Measurements from ENCODE around the gene MAML3. TPM values are rescaled to one million over a fixed set of nuclear protein-coding genes. Genes with fewer than 3 reads are reported as not detected.

MAML3 gene
- total RNA-seq, 1 donor from 2014 or later, result 24.8 TPM

DNA sequence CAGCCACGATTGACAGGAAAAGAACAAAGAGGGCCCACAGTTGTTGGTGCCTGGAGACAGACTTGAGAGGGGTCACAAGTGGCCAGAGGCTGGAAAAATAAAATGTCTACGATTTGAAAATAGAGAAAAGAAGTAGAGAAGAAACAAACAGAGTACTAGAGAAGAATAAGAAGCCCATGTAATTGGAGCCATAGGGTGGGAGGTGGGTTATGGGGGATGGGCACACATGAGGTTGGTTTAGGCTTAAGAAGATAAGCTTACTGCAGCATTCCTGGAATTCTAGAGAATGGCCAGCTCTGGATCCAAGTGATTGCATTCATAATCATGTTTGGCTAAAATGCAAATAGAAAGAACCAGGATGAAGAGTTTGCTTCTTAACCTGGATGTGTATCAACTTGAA is 210.7 kb downstream of the MAML3 start:
- peaks cover 22% of the 10 kb centered on the region for H3K4me1 Mint-ChIP-seq
- no peaks in the 10 kb centered on the region for H3K27me3 Mint-ChIP-seq (ENCODE audit: low read depth)
- peak overlapping the region; percentile 92 for H3K27ac Mint-ChIP-seq
- H3K4me3 Mint-ChIP-seq, result no peak overlapping the region
- DNase-seq (ENCODE audit: low spot score in 2 of 2, unreplicated experiment in 2 of 2), result no peak
- H3K36me3 Mint-ChIP-seq, result peaks cover 4% of the 10 kb centered on the region
- peaks cover 3% of the 10 kb centered on the region for H3K9me3 Mint-ChIP-seq
- TF ChIP-seq, protein P1, sequence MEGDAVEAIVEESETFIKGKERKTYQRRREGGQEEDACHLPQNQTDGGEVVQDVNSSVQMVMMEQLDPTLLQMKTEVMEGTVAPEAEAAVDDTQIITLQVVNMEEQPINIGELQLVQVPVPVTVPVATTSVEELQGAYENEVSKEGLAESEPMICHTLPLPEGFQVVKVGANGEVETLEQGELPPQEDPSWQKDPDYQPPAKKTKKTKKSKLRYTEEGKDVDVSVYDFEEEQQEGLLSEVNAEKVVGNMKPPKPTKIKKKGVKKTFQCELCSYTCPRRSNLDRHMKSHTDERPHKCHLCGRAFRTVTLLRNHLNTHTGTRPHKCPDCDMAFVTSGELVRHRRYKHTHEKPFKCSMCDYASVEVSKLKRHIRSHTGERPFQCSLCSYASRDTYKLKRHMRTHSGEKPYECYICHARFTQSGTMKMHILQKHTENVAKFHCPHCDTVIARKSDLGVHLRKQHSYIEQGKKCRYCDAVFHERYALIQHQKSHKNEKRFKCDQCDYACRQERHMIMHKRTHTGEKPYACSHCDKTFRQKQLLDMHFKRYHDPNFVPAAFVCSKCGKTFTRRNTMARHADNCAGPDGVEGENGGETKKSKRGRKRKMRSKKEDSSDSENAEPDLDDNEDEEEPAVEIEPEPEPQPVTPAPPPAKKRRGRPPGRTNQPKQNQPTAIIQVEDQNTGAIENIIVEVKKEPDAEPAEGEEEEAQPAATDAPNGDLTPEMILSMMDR (IDR thresholded peaks at IDR 0.05; ENCODE audit: unreplicated experiment), result no peak

GRCh38 chr4:139942241-139942640 is 211.7 kb downstream of the MAML3 start:
- H3K9me3 Mint-ChIP-seq, result peaks cover 3% of the 10 kb centered on the region
- peak overlapping the region; percentile 66 for H3K27ac Mint-ChIP-seq
- TF ChIP-seq, protein P1 (IDR thresholded peaks at IDR 0.05; ENCODE audit: unreplicated experiment), result no peak
- peaks cover 21% of the 10 kb centered on the region for H3K4me1 Mint-ChIP-seq
- DNase-seq (ENCODE audit: low spot score in 2 of 2, unreplicated experiment in 2 of 2), result no peak
- H3K4me3 Mint-ChIP-seq, result no peak overlapping the region
- H3K36me3 Mint-ChIP-seq, result peaks cover 4% of the 10 kb centered on the region
- no peaks in the 10 kb centered on the region for H3K27me3 Mint-ChIP-seq (ENCODE audit: low read depth)

DNA sequence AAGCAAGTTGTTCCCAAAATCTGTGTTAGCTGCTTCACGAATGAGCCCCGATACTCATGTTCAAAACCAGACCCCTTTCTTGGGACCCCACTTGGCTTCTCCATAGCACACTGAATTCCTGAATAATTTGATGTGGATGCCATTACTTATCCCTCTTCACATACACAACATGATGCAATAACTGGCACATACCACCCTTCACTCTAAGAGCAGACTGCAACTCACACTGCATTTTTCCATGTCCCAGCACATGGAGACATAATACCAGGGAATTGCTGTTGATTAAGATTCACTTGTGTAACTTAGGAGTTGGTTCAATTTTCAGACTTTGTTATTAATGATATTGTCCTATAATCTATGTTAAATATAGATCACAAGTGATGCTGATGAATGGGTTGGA is 213.4 kb downstream of the MAML3 start:
- Mint-ChIP-seq H3K27me3 (ENCODE audit: low read depth) (no peaks in the 10 kb centered on the region), H3K27ac (no peak overlapping the region), H3K9me3 (peaks cover 3% of the 10 kb centered on the region), H3K4me3 (no peak overlapping the region), H3K4me1 (peaks cover 19% of the 10 kb centered on the region), H3K36me3 (peaks cover 4% of the 10 kb centered on the region)
- TF ChIP-seq, protein P1 (IDR thresholded peaks at IDR 0.05; ENCODE audit: unreplicated experiment), result no peak
- DNase-seq (ENCODE audit: low spot score in 2 of 2, unreplicated experiment in 2 of 2), result no peak

DNA sequence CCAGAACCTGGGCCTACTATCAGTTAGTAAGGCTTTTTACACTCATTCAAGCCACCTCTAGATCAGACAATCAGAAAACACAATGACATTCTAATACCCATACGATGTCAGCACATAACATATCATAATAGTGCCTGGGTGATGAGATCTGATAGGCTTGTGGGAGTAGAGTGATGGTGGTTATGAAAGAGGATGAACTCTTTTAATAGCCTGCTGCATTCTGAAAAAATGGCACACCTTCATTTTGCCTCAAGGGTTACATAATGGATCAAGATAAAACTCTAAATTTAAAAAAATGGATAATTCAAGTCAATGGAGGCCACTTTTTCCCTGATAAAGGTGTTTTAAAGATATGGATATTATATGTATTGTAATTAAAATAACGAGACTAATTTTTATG is 215.6 kb downstream of the MAML3 start:
- DNase-seq (ENCODE audit: low spot score in 2 of 2, unreplicated experiment in 2 of 2), result no peak
- Mint-ChIP-seq H3K4me3 (no peak overlapping the region), H3K36me3 (peaks cover 2% of the 10 kb centered on the region), H3K9me3 (peaks cover 3% of the 10 kb centered on the region), H3K4me1 (peaks cover 17% of the 10 kb centered on the region), H3K27me3 (ENCODE audit: low read depth) (no peaks in the 10 kb centered on the region), H3K27ac (no peak overlapping the region)
- TF ChIP-seq, protein P1 (IDR thresholded peaks at IDR 0.05; ENCODE audit: unreplicated experiment), result no peak

GRCh38 chr4:139935911-139936310 is 218.1 kb downstream of the MAML3 start:
- no peak overlapping the region for H3K27ac Mint-ChIP-seq
- H3K4me1 Mint-ChIP-seq, result peaks cover 9% of the 10 kb centered on the region
- DNase-seq (ENCODE audit: low spot score in 2 of 2, unreplicated experiment in 2 of 2), result no peak
- H3K27me3 Mint-ChIP-seq (ENCODE audit: low read depth), result no peaks in the 10 kb centered on the region
- no peaks in the 10 kb centered on the region for H3K36me3 Mint-ChIP-seq
- TF ChIP-seq, protein P1 (IDR thresholded peaks at IDR 0.05; ENCODE audit: unreplicated experiment), result no peak
- H3K4me3 Mint-ChIP-seq, result no peak overlapping the region
- H3K9me3 Mint-ChIP-seq, result peaks cover 3% of the 10 kb centered on the region

DNA sequence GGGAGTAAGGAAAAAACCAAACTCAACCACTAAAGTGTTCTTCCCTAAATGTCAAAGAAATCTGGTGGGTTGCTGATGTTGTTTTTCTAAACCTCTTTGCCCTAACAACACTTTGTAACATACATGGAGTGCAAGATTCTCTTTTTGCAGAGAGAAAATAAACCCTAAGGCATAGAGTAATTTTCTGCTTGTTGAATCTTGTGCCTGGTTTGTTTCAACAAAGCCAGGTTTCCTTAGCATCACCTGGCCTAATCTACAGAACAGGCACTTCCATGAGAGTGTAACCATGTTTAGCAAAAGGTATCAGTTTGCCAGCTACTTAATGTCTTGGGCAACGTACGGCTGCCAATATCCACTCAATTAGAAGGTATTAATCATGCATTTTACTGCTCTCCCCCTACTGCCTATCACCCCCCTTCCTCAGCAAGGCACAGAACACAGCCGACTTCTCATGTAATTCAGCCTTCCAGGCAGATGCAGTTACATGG is 219.2 kb downstream of the MAML3 start:
- TF ChIP-seq, protein P1 (IDR thresholded peaks at IDR 0.05; ENCODE audit: unreplicated experiment), result no peak
- no peak for DNase-seq (ENCODE audit: low spot score in 2 of 2, unreplicated experiment in 2 of 2)
- no peaks in the 10 kb centered on the region for H3K36me3 Mint-ChIP-seq
- H3K27ac Mint-ChIP-seq, result peak overlapping the region; percentile 32
- no peaks in the 10 kb centered on the region for H3K9me3 Mint-ChIP-seq
- H3K27me3 Mint-ChIP-seq (ENCODE audit: low read depth), result no peaks in the 10 kb centered on the region
- no peak overlapping the region for H3K4me3 Mint-ChIP-seq
- H3K4me1 Mint-ChIP-seq, result peaks cover 8% of the 10 kb centered on the region

Measured in mesothelial cell of epicardium (in vitro differentiated cells).